OCI-LY7 (cell line): ENCODE data around the gene CCR4.

Experiments
- EZH2phosphoT487 ChIP-seq: fragments of 200-600 bp; sonication (generic); IDR thresholded peaks from 2 replicates; pipeline ENCODE4 v1.6.1; 2018; ENCODE audit warnings: low read depth, borderline replicate concordance, mild to moderate bottlenecking, mixed run types, antibody characterized with exemption, low read length, moderate library complexity, mixed read lengths
- TF ChIP-seq, protein P1 (sequence below): fragments of 200-600 bp; sonication (generic); conservative IDR thresholded peaks from 2 replicates; pipeline ENCODE4 v1.5.1; 2014; ENCODE audit warnings: mild to moderate bottlenecking, antibody characterized with exemption, low read length, moderate library complexity, mixed read lengths

- TF ChIP-seq, protein P1, sequence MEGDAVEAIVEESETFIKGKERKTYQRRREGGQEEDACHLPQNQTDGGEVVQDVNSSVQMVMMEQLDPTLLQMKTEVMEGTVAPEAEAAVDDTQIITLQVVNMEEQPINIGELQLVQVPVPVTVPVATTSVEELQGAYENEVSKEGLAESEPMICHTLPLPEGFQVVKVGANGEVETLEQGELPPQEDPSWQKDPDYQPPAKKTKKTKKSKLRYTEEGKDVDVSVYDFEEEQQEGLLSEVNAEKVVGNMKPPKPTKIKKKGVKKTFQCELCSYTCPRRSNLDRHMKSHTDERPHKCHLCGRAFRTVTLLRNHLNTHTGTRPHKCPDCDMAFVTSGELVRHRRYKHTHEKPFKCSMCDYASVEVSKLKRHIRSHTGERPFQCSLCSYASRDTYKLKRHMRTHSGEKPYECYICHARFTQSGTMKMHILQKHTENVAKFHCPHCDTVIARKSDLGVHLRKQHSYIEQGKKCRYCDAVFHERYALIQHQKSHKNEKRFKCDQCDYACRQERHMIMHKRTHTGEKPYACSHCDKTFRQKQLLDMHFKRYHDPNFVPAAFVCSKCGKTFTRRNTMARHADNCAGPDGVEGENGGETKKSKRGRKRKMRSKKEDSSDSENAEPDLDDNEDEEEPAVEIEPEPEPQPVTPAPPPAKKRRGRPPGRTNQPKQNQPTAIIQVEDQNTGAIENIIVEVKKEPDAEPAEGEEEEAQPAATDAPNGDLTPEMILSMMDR = no peak
- no peak for TF ChIP-seq EZH2phosphoT487
Observed at GRCh38 chr3:32983124-32983523, 31.7 kb downstream of the CCR4 start.
